IPS-NIHi7 (cell line): ENCODE data around the gene ERCC8.
A peak's percentile ranks its signal among the peaks of the same experiment; 100 is the strongest.
"Not testable (repeated sequence)": the region's sequence is repeated elsewhere in the genome, so short reads cannot be mapped to it uniquely, and the experiment has no call there.

ENCODE experiments used
- DNase-seq: peaks from one replicate; pipeline ENCODE4 v3.0.0; 2012; ENCODE audit warnings: mixed read lengths; ENCODE audit errors: extremely low spot score

ERCC8 gene

DNA sequence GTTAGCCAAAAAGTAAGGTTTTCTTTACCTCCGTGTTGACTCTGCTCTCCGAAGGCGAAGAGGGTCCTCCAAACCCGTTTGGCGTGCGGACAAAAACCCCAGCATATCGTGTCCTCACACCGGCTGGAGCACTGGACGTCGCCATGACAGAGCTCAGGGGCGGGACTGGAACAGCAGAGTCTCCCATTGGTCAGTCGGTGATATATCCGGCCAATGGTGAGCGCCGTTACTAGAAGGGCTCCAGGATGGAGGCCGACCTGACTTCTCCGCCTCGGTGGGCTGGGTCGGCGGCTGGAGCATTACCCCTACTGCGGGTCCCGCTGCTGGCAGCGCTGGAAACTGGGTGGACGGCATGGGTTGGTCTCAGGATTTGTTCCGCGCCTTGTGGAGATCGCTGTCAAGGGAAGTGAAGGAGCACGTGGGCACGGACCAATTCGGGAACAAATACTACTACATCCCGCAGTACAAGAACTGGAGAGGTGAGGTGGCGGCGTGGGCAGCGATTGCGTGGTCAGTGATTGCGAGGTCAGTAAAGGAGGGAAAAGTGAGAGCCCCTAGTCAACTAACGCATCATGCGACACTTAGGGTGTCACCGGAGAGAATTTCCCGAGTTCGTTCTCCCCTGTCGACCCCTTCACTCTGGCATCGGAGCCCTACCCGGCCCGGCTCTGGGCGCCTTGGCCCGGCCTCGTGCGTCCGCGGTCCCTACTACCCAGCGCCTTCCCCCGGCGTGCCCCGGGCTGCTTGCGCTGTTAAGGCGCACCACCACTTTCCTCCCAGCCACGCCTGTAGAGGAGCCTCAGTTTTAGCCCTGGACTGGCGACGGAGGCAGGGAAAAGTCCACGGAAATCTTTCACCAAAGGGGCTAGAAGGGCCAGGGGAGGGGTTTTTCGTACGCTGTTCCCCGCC, at the start of gene ERCC8, which contains the start of gene NDUFAF2:
Gene ERCC8 (minus strand): TSS at position 167 of the 909 bp plus-strand sequence. CDS start 62 bp downstream, at position 105.
Gene NDUFAF2 (plus strand): TSS at position 302 of the 909 bp plus-strand sequence. CDS start 51 bp downstream, at position 353.
- DNase-seq = peak; percentile 98

- DNase-seq = no peak
Measured at GRCh38 chr5:60993875-60994571, 49.2 kb upstream of the ERCC8 start.

DNA sequence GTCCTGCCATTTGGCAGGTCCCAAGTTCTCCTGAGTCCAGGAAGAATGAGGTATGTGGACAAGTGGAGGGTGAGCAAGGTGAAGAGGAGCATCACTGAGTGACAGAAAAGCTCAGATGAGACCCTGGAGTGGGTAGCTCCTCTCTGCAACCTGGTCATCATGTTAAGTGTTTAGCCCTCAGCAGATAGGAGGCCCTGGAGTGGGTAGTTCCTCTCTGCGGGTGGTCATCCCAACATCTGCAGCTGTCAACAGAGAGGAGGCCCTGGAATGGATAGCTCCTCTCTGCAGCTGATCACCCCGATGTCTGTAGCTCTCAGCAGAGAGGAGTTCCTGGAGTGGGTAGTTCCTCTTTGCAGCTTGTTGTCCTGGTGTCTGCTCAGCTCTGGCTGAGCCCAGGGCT, 48.6 kb upstream of the ERCC8 start:
- no peak for DNase-seq

GRCh38 chr5:60992871-60993270, 48.0 kb upstream of the ERCC8 start:
- DNase-seq = no peak

DNA sequence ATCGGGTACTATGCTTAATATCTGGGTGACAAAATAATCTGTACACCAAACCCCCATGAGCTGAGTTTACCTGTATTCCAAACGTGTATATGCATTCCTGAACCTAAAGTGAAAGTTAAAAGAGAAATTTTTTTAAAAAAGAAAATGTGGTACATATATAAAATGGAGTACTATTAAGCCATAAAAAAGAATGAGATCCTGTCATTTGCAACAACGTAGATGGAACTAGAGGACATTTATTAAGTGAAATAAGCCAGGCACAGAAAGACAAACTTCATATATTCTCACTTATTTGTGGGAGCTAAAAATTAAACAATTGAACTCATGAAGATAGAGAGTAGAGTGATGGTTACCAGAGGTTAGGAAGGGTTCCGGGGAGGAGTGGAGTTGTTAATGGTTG, 44.9 kb upstream of the ERCC8 start:
- DNase-seq = no peak

GRCh38 chr5:60982127-60982526, 37.3 kb upstream of the ERCC8 start:
- not testable (repeated sequence) for DNase-seq

DNA sequence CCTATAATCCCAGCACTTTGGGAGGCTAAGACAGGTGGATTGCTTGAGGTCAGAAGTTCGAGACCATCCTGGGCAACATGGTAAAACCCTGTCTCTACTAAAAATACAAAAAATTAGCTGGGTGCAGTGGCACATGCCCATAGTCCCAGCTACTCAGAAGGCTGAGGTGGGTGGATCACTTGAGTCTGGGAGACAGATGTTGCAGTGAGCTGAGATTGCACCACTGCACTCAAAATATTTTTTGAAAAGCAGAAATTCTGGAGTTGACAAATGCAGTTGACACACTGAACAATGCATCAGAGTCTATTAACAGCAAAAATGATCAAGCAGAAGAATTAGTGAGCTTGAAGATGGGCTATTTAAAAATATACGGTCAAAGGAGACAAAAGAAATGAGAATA, 35.6 kb upstream of the ERCC8 start:
- no peak for DNase-seq

GRCh38 chr5:60978968-60979367, 34.1 kb upstream of the ERCC8 start:
- no peak for DNase-seq

DNA sequence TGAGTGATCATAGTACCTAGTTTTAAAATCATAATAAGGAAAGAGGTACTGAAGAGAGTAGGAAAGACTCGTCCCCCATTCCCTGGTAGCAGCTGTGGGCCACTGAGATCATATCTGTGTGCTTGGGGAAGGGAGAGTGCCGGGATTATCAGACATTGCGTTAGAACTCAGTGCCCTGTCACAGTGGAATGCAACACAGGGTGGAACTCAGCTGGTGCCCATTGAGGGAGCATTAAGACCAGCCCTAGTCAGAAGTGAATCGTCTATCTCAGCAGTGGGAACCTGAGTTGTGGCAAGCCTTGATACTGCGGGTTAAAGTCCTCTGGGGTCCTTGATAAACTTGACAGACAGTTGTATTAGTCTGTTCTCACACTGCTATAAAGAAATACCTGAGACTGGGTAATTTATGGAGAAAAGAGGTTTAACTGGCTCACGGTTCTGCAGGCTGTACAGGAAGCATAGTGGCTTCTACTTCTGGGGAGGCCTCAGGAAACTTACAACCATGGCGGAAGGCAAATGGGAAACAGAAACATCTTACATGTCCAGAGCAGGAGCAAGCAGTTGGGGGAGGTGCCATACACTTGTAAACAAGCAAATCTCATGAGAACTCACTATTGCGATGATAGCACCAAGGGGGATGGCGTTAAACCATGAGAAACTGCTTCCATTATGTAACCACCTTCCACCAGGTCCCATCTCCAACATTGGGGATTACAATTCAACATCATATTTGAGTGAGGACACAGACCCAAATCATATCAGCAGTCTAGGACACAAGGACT, 33.3 kb upstream of the ERCC8 start:
- no peak for DNase-seq

DNA sequence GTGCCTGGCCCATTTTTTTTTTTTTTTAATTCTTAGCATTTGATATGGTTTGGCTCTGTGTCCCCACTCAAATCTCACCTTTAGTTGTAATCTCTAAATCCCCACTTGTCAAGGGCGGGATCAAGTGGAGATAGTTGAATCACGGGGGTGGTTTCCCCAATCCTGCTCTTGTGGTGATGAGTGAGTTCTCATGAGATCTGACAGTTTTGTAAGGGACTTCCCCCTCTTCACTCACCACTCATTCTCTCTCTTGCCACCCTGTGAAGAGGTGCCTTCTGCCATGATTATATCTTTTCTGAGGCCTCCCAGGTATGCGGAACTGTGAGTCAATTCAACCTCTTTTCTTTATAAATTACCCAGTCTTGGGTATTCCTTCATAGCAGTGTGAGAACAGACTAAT, 27.4 kb upstream of the ERCC8 start:
- no peak for DNase-seq

- no peak for DNase-seq
Measured at GRCh38 chr5:60961685-60962084, 16.8 kb upstream of the ERCC8 start.

- DNase-seq = no peak
Measured at GRCh38 chr5:60960591-60960990, 15.7 kb upstream of the ERCC8 start.

DNA sequence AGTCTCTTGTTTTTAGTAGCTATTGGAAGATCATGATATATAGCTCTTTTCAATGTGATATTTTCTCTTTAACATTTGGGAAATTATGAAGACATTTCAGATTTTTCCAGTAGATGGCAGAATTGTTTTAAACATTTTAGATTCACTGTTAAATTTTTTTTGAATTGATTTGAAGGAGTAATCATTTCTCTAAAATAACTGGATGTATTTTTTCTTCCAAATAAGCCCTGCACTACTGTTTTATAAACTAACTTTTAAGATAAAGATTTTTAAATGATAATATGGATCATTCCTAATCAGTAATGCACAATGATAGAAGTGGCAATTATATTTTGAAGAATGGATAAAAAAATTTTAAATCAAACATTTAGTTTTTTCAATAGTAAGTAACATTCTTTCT, 14.3 kb upstream of the ERCC8 start:
- DNase-seq = no peak

DNA sequence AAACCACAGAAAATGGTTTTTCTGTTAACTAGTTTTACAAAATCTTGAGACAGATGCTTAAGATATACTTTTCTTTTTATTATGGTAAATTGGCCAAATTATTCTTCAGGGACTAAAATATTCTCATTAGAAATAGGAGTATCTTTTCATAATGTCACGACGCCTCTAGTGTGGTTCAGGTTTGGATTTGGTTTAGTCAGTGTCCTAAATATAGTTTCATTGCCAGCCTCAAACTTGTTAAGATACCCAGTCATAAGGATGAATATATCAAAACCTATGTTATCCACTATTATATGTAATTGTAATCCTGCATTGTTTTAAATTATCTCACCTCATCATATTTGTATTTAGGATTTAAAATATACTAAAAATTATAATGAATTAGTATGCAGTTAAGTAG, 13.8 kb upstream of the ERCC8 start:
- DNase-seq = no peak

GRCh38 chr5:60958088-60958487, 13.2 kb upstream of the ERCC8 start:
- no peak for DNase-seq

GRCh38 chr5:60955239-60955638, 10.4 kb upstream of the ERCC8 start:
- DNase-seq = no peak

- no peak for DNase-seq
Measured at GRCh38 chr5:60948738-60949137, 3.9 kb upstream of the ERCC8 start.

GRCh38 chr5:60945813-60946187, 930 bp upstream of the ERCC8 start:
- no peak for DNase-seq

DNA sequence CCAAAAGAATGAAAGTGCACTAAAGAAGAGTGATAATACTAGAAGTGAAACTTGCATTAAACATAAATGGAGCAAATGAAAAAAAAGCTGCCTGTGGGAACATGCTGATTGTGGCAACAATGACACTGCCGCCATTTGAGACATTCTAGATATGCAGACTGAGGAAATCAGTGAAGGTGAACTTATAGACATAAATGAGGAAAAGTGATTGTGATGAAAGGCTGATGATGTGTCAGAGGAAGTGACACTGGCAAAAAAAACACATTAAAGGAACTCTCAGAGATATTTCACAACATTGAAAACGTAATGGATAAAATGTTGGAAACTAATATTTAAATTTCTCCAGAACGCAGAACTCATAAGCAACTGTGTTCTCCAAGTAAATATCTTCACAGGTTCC, 1.2 kb downstream of the ERCC8 start:
- no peak for DNase-seq

- DNase-seq = no peak
Measured at GRCh38 chr5:60929024-60929423, 15.8 kb downstream of the ERCC8 start.

- DNase-seq = no peak
Measured at GRCh38 chr5:60927450-60927849, 17.4 kb downstream of the ERCC8 start.

DNA sequence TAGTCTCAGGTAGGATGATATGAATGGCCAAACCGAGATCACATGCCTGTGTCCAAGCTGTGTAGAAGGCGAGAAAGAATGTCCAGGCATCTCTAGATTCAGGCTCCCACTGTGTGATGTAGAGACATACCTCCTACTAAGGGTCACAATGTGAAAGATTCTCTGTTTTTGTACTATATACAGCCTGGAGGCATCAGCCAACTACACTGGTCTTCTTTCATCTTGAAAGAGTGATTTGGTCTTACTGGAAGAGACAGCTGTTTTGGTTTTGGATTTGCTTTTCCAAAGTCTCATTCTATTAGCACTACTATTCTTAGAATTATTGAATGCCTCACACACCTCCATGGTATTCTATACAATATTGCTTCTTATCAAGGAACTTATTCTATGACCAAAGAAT, 26.4 kb downstream of the ERCC8 start:
- DNase-seq = no peak
